IMR-90 (cell line): ENCODE data around the gene ORMDL3. TPM values are rescaled to one million over a fixed set of nuclear protein-coding genes. Genes with fewer than 3 reads are reported as not detected.

Source experiments
- ATAC-seq: fragments of 200-7000 bp; cut with Tn5 transposase; 2 replicates; pipeline ENCODE4 v1.9.1; 2020; ENCODE audit warnings: low read depth, mild to moderate bottlenecking, moderate library complexity
- BruUV-seq: library from RNA; stranded (reverse); fragments of 400-500 nt; replicated peaks from 2 replicates; lab custom pipeline; 2021; lab: Mats Ljungman, UMichigan
- CTCF ChIA-PET: fragments of 300-600 bp; formaldehyde crosslinking; extraction: SDS; loops from one replicate; lab custom pipeline; 2021; ENCODE audit warnings: antibody characterized with exemption; lab: Yijun Ruan, JAX
- POLR2A ChIA-PET: fragments of 300-600 bp; sonication (Branson Sonifier 250); formaldehyde crosslinking; loops from one replicate; lab custom pipeline; 2022; ENCODE audit warnings: antibody characterized with exemption; ENCODE audit not compliant: unreplicated experiment; lab: Charles Lee
- DNase-seq: peaks from one replicate; pipeline ENCODE4 v3.0.0; 2013
- H2AFZ ChIP-seq: replicated peaks from 2 replicates; pipeline ENCODE3; 2013; ENCODE audit warnings: low read length, mild to moderate bottlenecking; ENCODE audit not compliant: poor library complexity
- H2AK5ac ChIP-seq: 2 replicates; pipeline ENCODE4 v1.6.1; 2013; ENCODE audit warnings: low read depth, low read length, inconsistent platforms
- H2AK9ac ChIP-seq: replicated peaks from 2 replicates; pipeline ENCODE3; 2013; ENCODE audit warnings: mild to moderate bottlenecking, low read depth, low read length, moderate library complexity; ENCODE audit not compliant: poor library complexity
- H2BK120ac ChIP-seq: 2 replicates; pipeline ENCODE4 v1.6.1; 2013; ENCODE audit warnings: low read depth, low read length, inconsistent platforms
- H2BK15ac ChIP-seq: 3 replicates; pipeline ENCODE4 v1.6.1; 2013; ENCODE audit warnings: low read depth, low read length, inconsistent platforms
- H2BK20ac ChIP-seq: 2 replicates; pipeline ENCODE4 v1.6.1; 2013; ENCODE audit warnings: low read depth, mild to moderate bottlenecking, inconsistent platforms, low read length, moderate library complexity
- H2BK5ac ChIP-seq: 2 replicates; pipeline ENCODE4 v1.6.1; 2013; ENCODE audit warnings: mild to moderate bottlenecking, low read depth, low read length, inconsistent platforms; ENCODE audit not compliant: poor library complexity, severe bottlenecking
- H3K14ac ChIP-seq: replicated peaks from 2 replicates; pipeline ENCODE4 v1.6.1; 2013; ENCODE audit warnings: low read depth, low read length, inconsistent platforms
- H3K18ac ChIP-seq: 2 replicates; pipeline ENCODE4 v1.6.1; 2013; ENCODE audit warnings: low read depth, low read length, control low read depth
- H3K23ac ChIP-seq: 2 replicates; pipeline ENCODE4 v1.6.1; 2013; ENCODE audit warnings: low read depth, low read length, inconsistent platforms
- H3K27ac ChIP-seq: 2 replicates; pipeline ENCODE4 v1.5.1; 2013; ENCODE audit warnings: mild to moderate bottlenecking, control low read depth, low read length; ENCODE audit not compliant: insufficient read depth
- H3K27me3 ChIP-seq: 2 replicates; pipeline ENCODE4 v1.6.1; 2013; ENCODE audit warnings: low read length; ENCODE audit not compliant: control insufficient read depth, insufficient read depth
- H3K36me3 ChIP-seq: 2 replicates; pipeline ENCODE4 v1.6.1; 2013; ENCODE audit warnings: low read length, mixed read lengths; ENCODE audit not compliant: control insufficient read depth, insufficient read depth
- H3K4ac ChIP-seq: 2 replicates; pipeline ENCODE4 v1.6.1; 2013; ENCODE audit warnings: low read depth, low read length, inconsistent platforms
- H3K4me1 ChIP-seq: 2 replicates; pipeline ENCODE4 v1.6.1; 2013; ENCODE audit warnings: low read length, mixed read lengths; ENCODE audit not compliant: control insufficient read depth, insufficient read depth
- H3K4me2 ChIP-seq: 2 replicates; pipeline ENCODE4 v1.6.1; 2013; ENCODE audit warnings: low read depth, mild to moderate bottlenecking, control low read depth, low read length, moderate library complexity
- H3K4me3 ChIP-seq: 2 replicates; pipeline ENCODE4 v1.5.1; 2013; ENCODE audit warnings: low read depth, mild to moderate bottlenecking, control low read depth, low read length, moderate library complexity; ENCODE audit not compliant: insufficient read depth
- H3K56ac ChIP-seq: 2 replicates; pipeline ENCODE4 v1.6.1; 2013; ENCODE audit warnings: low read length, inconsistent platforms; ENCODE audit not compliant: insufficient read depth; ENCODE audit errors: extremely low read depth
- H3K79me1 ChIP-seq, 2 experiments: 2 replicates each; pipeline ENCODE4 v1.6.1; 2013; ENCODE audit warnings: low read length in 2 of 2, inconsistent platforms in 1 of 2, low read depth in 1 of 2
- H3K9ac ChIP-seq: 2 replicates; pipeline ENCODE4 v1.6.1; 2013; ENCODE audit warnings: low read depth, low read length, control low read depth
- H3K9me1 ChIP-seq: 2 replicates; pipeline ENCODE4 v1.6.1; 2013; ENCODE audit warnings: low read length, inconsistent platforms; ENCODE audit not compliant: insufficient read depth
- H3K9me3 ChIP-seq: 2 replicates; pipeline ENCODE4 v1.6.1; 2013; ENCODE audit warnings: low read length; ENCODE audit not compliant: control insufficient read depth, insufficient read depth
- H4K20me1 ChIP-seq: 2 replicates; pipeline ENCODE4 v1.6.1; 2013; ENCODE audit warnings: low read length, inconsistent platforms; ENCODE audit not compliant: insufficient read depth
- H4K5ac ChIP-seq: 2 replicates; pipeline ENCODE4 v1.6.1; 2013; ENCODE audit warnings: mild to moderate bottlenecking, low read depth, low read length, control low read depth
- H4K8ac ChIP-seq, 2 experiments: 2 replicates each; pipeline ENCODE4 v1.6.1; 2013; ENCODE audit warnings: low read depth in 2 of 2, low read length in 2 of 2, control low read depth in 1 of 2, inconsistent platforms in 1 of 2
- H4K91ac ChIP-seq: 2 replicates; pipeline ENCODE4 v1.6.1; 2013; ENCODE audit warnings: low read depth, low read length, inconsistent platforms; ENCODE audit not compliant: insufficient read depth
- BHLHE40 ChIP-seq: fragments of 150-350 bp; IDR thresholded peaks from 2 replicates; pipeline ENCODE4 v1.6.1; 2016; ENCODE audit warnings: mild to moderate bottlenecking, low read depth, low read length
- FOS ChIP-seq: fragments of 150-350 bp; IDR thresholded peaks from 2 replicates; pipeline ENCODE4 v1.6.1; 2016; ENCODE audit warnings: low read depth, low read length
- MAFK ChIP-seq: IDR thresholded peaks from 2 replicates; pipeline ENCODE4 v1.6.1; 2012; ENCODE audit warnings: low read depth, low read length, improper control_type of control experiment
- MAZ ChIP-seq: IDR thresholded peaks from 2 replicates; pipeline ENCODE4 v1.6.1; 2012; ENCODE audit warnings: low read depth, mild to moderate bottlenecking, low read length, improper control_type of control experiment, moderate library complexity, borderline replicate concordance
- MXI1 ChIP-seq: IDR thresholded peaks from 2 replicates; pipeline ENCODE4 v1.6.1; 2012; ENCODE audit warnings: low read depth, mild to moderate bottlenecking, low read length, moderate library complexity, borderline replicate concordance
- POLR2A ChIP-seq: IDR thresholded peaks from 2 replicates; pipeline ENCODE4 v1.6.1; 2012; ENCODE audit warnings: mild to moderate bottlenecking, low read depth, low read length
- RAD21 ChIP-seq: IDR thresholded peaks from 2 replicates; pipeline ENCODE4 v1.6.1; 2012; ENCODE audit warnings: low read length, improper control_type of control experiment
- RCOR1 ChIP-seq: IDR thresholded peaks from 2 replicates; pipeline ENCODE4 v1.6.1; 2012; ENCODE audit warnings: mild to moderate bottlenecking, low read length, improper control_type of control experiment; ENCODE audit not compliant: insufficient replicate concordance
- RFX5 ChIP-seq: IDR thresholded peaks from 2 replicates; pipeline ENCODE4 v1.8.0; 2012; ENCODE audit warnings: low read depth, mild to moderate bottlenecking, low read length, moderate library complexity
- SMC3 ChIP-seq: fragments of 150-350 bp; IDR thresholded peaks from 2 replicates; pipeline ENCODE4 v1.6.1; 2016; ENCODE audit warnings: low read depth, mild to moderate bottlenecking, antibody characterized with exemption, low read length, moderate library complexity
- WGBS, 2 experiments: methylation state at CpG; one replicate each; pipeline versions ENCODE4 v1.1.5 to v1.1.7; 2013; ENCODE audit warnings: missing lambda C conversion rate in 2 of 2; ENCODE audit not compliant: insufficient read length in 1 of 2; ENCODE audit errors: extremely low coverage in 2 of 2; 5-methylcytosine and 5-hydroxymethylcytosine counted together
- dilution Hi-C: fragments of 300-500 bp; cut with HindIII; formaldehyde crosslinking; loops from one replicate; pipeline ENCODE4 v1.14.3; 2018; ENCODE audit warnings: low sequenced_read_pairs; ENCODE audit not compliant: unreplicated experiment
- in situ Hi-C: fragments of 300-500 bp; cut with MboI; formaldehyde crosslinking; loops from 3 replicates; pipeline ENCODE4 v1.14.3; 2019; ENCODE audit warnings: low sequenced_read_pairs, inconsistent platforms, mixed read lengths
- intact Hi-C: fragments of 100-400 bp; cut with micrococcal nuclease; formaldehyde crosslinking; loops from 2 replicates; pipeline ENCODE4 v1.10.0; 2022
- polyA plus RNA-seq, 3 experiments: library from polyadenylated mRNA; depleted of rRNA; stranded (reverse); fragments of >200 nt; gene quantifications; 2 replicates each; pipeline ENCODE4 v1.2.3, GENCODE V29; 2012; ENCODE audit warnings: low replicate concordance in 1 of 3
- total RNA-seq: library from RNA; depleted of rRNA; stranded (reverse); fragments of >200 nt; gene quantifications from 2 replicates; pipeline ENCODE4 v1.2.3, GENCODE V29; 2012
- TF ChIP-seq, protein P1 (sequence below): conservative IDR thresholded peaks from 2 replicates; pipeline ENCODE4 v1.5.1; 2012; ENCODE audit warnings: mild to moderate bottlenecking, low read depth, low read length, improper control_type of control experiment
- TF ChIP-seq, protein P2 (sequence below): fragments of 150-350 bp; IDR thresholded peaks from 2 replicates; pipeline ENCODE4 v1.6.1; 2017; ENCODE audit warnings: mild to moderate bottlenecking, antibody characterized with exemption, low read length, low read depth
- TF ChIP-seq, protein P3 (sequence below): fragments of 150-350 bp; IDR thresholded peaks from 2 replicates; pipeline ENCODE4 v1.6.1; 2016; ENCODE audit warnings: low read depth, mild to moderate bottlenecking, low read length, moderate library complexity, borderline replicate concordance

Gene ORMDL3
- total and polyA plus RNA-seq, 2 of the 4 experiments (the other 2 are of a cell fraction) = 45.7 to 78.6 TPM

DNA sequence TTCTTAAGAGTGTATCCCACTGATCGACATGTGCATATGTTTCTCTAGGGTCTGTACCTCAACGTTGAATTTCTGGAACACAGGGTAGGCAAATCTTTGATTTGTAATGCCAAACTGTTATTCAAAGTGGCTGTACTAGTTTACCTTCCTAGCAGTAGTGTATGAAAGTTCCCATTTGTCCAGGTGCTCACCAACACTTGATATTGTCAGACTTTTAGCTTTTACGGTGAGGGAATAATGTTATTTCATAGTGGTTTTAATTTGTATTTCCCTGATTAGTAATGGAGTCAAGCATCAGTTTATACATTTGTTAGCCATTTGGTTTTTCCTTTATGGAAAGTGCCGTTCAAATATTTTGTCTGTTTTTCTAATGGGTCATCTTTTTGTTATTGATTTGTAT is 29.3 kb downstream of the ORMDL3 start:
- Histone ChIP-seq H2AK5ac (no peak overlapping the region), H3K4me2 (no peak overlapping the region), H3K79me1 (no peaks in the 10 kb centered on the region), H4K5ac (no peak overlapping the region), H3K14ac (no peak overlapping the region), H3K4me1 (no peaks in the 10 kb centered on the region), H3K18ac (no peak overlapping the region), H2BK15ac (no peak overlapping the region), H3K56ac (no peak overlapping the region), H2AFZ (no peak overlapping the region), H4K91ac (no peak overlapping the region), H3K4me3 (no peak overlapping the region), H3K9me3 (no peaks in the 10 kb centered on the region), H2BK120ac (no peak overlapping the region), H3K4ac (no peak overlapping the region), H4K8ac (no peak overlapping the region), H3K23ac (no peak overlapping the region), H3K9me1 (no peaks in the 10 kb centered on the region), H3K27me3 (peaks cover 4% of the 10 kb centered on the region), H3K27ac (no peak overlapping the region), H2BK20ac (no peak overlapping the region), H3K9ac (no peak overlapping the region), H2BK5ac (no peak overlapping the region), H4K20me1 (no peaks in the 10 kb centered on the region), H2AK9ac (no peak overlapping the region), H3K36me3 (no peaks in the 10 kb centered on the region)
- in situ Hi-C loops = no loop called here
- BruUV-seq = no TSS peak
- ATAC-seq (no peak), DNase-seq (no peak)
- no CpG with 5 or more reads among the region's 4 CpGs for WGBS, 2 experiments
- intact Hi-C loops = no loop called here
- dilution Hi-C loops = no loop called here
- TF ChIP-seq POLR2A (no peak), MAZ (no peak), RAD21 (no peak), MXI1 (no peak), RCOR1 (no peak), RFX5 (no peak), SMC3 (no peak), MAFK (no peak), FOS (no peak), BHLHE40 (no peak)
- TF ChIP-seq, protein P1, sequence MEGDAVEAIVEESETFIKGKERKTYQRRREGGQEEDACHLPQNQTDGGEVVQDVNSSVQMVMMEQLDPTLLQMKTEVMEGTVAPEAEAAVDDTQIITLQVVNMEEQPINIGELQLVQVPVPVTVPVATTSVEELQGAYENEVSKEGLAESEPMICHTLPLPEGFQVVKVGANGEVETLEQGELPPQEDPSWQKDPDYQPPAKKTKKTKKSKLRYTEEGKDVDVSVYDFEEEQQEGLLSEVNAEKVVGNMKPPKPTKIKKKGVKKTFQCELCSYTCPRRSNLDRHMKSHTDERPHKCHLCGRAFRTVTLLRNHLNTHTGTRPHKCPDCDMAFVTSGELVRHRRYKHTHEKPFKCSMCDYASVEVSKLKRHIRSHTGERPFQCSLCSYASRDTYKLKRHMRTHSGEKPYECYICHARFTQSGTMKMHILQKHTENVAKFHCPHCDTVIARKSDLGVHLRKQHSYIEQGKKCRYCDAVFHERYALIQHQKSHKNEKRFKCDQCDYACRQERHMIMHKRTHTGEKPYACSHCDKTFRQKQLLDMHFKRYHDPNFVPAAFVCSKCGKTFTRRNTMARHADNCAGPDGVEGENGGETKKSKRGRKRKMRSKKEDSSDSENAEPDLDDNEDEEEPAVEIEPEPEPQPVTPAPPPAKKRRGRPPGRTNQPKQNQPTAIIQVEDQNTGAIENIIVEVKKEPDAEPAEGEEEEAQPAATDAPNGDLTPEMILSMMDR = no peak
- TF ChIP-seq, protein P2, sequence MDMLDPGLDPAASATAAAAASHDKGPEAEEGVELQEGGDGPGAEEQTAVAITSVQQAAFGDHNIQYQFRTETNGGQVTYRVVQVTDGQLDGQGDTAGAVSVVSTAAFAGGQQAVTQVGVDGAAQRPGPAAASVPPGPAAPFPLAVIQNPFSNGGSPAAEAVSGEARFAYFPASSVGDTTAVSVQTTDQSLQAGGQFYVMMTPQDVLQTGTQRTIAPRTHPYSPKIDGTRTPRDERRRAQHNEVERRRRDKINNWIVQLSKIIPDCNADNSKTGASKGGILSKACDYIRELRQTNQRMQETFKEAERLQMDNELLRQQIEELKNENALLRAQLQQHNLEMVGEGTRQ = no peak
- TF ChIP-seq, protein P3, sequence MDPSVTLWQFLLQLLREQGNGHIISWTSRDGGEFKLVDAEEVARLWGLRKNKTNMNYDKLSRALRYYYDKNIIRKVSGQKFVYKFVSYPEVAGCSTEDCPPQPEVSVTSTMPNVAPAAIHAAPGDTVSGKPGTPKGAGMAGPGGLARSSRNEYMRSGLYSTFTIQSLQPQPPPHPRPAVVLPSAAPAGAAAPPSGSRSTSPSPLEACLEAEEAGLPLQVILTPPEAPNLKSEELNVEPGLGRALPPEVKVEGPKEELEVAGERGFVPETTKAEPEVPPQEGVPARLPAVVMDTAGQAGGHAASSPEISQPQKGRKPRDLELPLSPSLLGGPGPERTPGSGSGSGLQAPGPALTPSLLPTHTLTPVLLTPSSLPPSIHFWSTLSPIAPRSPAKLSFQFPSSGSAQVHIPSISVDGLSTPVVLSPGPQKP = no peak
- ChIA-PET POLR2A (no interaction called here), CTCF (no interaction called here)
